Measurements from ENCODE around the gene DYNC2H1.

- TF ChIP-seq TAF1 (IDR thresholded peaks at IDR 0.05; ENCODE audit: low read depth) (no peak), TCF12 (IDR thresholded peaks at IDR 0.05; ENCODE audit: low read depth) (no peak), RAD21 (IDR thresholded peaks at IDR 0.05; ENCODE audit: low read depth) (no peak), MAX (IDR thresholded peaks at IDR 0.05) (no peak)
These were observed 11.9 kb upstream of the DYNC2H1 start for GRCh38 chr11:103097279-103097678.

Data from Ishikawa (cell line).